GM18873 (cell line): Measurements from ENCODE around the gene HCN2.

Experiments
- ATAC-seq: cut with Tn5 transposase; IDR thresholded peaks from one replicate; pipeline ENCODE4 v1.9.1; 2021; ENCODE audit warnings: mild to moderate bottlenecking, moderate library complexity, moderate number of reproducible peaks; ENCODE audit not compliant: unreplicated experiment, low FRiP score

The HCN2 gene

DNA sequence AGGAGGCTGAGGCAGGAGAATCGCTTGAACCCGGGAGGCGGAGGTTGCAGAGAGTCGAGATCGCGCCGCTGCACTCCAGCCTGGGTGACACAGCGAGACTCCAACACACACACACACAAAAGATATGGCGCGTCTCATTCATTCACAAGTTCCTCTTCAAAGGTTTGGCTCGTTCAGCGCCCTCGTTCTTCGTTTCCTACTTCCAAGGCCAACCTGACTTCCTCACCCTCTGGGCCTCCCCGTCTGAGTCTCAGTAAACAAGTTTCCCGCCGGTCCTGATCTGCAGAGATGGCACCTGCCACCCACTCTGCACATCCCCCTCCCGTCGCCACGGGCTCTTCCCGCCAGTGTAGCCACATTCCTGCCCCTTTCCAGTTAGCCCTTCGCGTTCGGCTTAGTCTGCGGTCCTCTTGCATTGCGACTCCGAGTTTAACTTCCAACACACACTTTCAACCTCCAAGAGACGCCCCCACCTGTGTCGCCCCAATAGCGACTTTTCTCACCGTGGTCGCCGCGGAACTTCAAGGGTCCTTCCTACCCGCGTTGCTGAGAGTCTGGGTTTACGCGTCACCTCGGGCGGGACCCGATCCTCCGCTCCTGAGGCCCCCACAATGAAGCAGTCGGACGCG is 18.6 kb upstream of the HCN2 start:
- no peak for ATAC-seq

DNA sequence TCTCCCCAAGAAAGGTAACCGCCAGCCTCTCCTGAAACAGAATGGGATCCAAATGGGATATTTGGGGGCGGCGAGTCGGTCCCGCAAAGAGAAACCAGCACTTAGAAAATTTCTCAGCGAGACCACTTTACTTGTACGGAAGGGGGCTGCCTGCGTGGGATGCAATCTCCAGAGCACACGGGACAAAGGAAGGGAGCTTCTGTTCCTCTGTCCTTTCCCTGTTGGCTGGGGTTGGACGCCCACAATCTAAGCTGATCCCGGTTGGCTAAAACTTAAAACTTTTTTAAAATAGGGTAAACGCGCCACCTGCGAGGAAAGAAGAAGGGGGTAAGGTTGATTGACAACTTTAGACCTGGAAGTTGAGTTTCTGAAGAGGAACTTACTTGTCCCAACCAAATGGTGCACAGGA is 18.1 kb upstream of the HCN2 start:
- ATAC-seq, result peak; percentile 6

DNA sequence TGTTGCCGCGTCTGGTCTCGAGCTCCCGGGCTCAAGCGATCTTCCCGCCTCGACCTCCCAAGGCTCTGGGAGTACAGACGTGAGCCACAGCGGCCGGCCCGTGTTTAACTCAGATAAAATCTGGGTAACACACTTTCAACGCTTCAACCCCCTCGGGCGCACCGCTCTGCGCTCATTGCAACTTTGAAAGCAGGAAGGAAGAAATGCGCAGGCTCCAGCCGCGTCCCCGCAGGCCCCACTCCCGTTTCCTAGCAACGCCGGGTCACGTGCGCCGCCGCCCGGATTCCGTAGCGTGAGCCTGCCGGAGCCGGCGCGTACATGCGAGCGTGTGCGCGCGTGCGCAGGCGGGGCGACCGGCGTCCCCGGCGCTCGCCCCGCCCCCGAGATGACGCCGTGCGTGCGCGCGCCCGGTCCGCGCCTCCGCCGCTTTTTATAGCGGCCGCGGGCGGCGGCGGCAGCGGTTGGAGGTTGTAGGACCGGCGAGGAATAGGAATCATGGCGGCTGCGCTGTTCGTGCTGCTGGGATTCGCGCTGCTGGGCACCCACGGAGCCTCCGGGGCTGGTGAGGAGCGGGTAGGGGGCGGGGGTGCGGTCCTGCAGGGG is 17.4 kb upstream of the HCN2 start, which contains the start of gene BSG:
Gene BSG (plus strand): TSS at position 457 of the 603 bp plus-strand sequence. CDS start 39 bp downstream, at position 496.
- ATAC-seq, result peak; percentile 66

DNA sequence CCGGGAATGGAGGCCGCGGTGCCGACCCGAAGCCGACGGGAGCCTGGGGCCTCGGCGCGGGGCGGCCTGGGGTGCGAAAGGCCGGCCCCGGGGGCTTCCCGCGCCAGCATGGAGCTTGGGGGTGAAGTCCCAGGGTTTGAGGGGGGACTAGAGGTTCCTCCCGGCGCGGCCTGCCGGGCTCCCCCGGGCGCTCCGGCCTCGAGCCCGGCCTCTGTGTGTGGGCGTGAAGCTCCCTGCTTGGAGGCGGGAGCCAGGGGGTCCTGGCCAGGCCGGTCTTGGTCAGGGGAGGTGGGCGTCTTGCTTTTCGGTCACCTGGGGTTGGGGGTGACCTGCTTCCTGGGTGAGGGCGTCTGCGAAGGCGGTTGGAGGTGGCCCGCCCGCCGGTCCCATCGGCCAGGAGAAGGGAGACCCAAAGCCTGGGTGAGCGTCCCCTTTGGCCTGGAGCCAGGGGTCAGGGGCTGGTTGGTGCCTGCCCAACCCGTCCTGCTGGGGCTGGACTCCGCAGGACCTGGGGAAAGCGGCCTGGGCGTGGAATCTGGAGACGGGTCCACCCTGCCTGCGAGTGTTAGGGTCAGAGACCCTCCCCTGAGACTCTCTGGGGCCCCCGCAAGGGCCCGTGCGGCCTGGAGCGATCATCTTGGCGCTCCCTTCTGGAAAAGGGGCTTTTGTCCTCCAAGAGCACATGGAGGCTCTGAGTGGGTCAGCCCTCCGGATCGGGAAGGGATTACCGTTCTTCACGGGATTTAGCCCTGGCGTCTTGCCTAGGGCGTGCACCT is 16.8 kb upstream of the HCN2 start:
- peak; percentile 30 for ATAC-seq

DNA sequence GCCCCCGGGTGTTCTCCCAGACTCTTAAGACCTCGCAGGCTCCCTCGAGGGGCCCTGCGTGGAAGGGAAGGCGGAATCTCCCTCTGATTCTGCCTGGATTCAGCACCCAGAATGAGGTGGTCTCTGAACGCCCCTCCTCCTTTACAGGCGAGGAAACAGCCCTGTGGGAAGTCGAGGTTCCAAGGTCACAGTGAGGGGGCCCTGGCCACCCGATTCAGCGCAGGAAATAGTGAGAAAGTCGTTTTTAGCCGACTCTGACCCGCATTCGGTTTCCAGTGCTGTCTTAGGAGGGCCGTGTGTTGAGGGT is 16.2 kb upstream of the HCN2 start:
- ATAC-seq, result no peak

DNA sequence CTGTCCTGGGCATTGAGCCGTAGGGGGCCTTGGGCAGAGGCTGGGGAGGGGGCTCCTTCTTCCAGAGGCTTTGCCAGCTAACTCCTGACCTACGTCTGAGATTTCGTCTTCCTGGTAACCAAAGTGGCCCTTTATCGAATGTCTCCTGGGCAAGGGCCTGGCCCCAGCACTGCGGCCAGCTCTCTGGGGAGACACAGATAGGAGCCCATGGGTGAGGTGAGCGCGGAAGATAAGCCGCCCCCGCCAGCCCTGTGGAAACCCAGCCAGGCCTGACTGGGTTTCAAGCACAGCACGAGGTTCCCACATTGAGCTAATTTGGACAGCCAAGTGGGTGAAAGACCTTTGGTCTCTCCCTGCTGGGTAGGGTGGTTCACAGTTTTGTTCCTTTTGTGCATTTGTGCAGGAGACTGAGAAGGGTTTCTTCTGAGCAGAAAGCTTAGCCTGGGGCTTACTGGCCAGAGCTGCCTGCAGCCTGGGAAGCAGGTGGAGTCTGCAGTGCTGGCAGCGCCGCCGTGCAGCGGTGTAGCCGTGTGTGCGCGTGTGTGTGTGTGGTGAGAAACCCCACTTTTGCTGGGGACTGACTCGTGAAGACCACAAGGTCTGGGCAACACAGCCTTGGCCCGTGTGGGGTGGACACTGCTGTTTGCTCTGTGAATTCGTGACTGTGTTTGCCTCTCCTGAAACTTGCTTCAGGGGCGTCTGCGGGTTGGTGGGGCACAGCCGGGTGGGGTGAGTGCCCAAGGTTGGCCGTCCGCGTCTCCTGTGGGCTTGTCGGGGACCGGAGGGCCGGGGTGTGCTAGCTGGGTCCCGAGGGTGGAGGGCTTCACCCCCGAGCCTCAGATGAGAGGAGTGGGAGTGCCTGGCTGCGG is 14.8 kb upstream of the HCN2 start:
- no peak for ATAC-seq

DNA sequence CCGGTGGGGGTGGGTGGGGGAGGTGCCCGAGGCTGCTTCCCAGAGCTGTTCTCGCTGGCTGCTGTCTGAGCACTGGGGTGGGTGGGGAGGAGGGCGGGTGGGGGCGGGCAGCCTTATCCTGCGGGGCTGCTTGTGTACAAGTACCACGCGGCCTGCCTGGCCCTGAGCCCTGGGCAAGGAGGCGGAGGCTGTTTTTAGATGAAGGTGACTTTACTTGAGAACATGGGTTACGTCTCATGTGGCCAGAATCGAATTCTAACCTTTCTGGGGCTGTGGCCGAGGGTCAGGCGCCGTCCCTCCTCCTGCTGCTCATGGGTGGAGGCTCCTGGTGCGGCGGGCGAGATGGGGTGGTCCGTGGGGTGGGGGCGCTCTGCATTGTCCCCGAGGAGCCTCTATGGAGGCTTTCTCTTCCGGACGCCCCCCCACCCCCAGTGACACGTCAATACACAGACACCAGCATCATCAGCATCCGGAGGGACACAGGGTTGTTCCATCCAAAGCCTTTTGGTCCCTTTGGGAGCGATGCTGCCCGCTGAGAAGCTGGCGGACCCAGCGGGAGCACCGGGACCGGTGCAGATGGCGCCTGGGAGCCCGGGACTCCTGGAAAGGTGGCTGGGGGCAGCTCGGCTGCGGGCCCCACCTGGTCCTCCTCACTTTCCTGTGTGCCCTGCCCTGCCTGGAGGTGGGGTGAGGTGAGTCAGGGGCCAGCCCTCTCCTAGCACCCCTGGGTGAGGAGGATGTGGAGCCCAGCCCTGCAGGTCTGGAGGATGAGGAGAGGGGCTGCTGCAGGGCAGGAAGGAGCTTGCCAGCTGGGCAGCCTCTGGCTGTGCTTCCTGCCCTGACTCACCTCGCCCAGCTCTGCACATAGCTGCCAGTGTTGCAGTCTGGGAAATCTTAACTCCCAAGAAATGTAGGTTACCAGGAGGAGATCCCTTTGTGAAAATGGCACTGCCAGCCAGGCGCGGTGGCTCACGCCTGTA is 13.9 kb upstream of the HCN2 start:
- ATAC-seq, result no peak

DNA sequence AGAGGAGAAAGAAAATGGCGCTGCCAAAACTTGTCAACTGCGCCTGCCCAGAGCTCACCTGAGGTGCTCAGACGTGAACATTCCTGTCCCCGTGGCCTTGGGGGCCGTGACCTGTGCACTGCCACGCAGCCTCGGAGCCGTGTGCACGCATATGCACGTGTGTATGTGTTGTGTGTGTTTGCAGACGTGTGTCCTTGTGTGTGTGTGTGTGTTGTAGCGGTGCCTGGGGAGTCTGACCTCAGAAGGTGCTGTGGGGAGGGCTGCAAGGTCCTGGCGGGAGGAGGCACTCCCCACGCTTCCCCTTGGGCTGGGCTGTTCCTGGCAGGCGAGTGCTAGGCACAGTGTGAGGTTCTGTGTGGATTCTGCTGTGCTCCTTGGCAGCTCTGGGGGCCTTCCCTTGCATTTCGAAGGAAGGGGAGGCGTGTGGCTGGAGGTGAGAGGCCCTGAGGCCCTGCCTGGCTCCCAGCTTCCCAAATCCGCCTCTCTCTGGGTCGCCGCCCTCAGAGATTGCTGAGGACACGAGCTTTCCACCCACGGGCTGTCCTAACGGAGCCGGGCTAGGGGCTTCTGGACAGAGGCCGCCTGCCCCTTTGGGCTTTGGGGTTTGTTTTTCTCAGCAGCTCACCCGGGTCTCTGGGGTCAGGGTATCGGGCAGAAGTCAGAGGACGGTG is 12.8 kb upstream of the HCN2 start:
- ATAC-seq, result no peak

DNA sequence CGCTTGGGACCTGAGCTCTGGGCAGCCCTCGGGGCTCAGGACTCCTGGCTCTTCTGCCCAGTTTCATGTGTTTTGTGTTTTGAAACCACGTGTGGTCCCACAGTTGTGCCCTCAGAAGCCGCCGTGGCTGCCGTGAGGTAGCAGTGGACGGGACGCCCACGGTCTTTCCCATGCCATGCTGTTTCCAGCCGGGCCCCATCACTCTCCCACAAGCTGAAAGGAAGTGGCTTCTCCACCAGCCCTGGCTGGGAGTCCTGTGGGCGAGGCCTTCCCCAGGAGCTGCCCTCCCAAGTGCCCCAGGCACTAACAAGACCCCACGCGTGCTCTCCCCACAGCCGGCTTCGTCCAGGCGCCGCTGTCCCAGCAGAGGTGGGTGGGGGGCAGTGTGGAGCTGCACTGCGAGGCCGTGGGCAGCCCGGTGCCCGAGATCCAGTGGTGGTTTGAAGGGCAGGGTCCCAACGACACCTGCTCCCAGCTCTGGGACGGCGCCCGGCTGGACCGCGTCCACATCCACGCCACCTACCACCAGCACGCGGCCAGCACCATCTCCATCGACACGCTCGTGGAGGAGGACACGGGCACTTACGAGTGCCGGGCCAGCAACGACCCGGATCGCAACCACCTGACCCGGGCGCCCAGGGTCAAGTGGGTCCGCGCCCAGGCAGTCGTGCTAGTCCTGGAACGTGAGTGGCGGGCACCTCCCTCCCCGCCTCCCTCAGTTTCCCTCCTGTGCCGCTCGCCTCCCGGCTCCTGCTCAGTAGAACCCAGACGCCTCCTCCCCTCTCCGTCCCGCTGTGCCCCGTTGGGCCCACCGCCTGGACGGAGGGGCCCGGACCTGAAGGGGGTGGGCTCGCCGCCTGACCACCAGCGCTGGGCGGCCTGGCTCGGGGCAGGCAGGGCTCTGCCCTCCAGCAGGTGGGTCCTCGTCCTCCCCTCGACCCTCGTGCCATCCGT is 12.0 kb upstream of the HCN2 start:
- ATAC-seq, result no peak

DNA sequence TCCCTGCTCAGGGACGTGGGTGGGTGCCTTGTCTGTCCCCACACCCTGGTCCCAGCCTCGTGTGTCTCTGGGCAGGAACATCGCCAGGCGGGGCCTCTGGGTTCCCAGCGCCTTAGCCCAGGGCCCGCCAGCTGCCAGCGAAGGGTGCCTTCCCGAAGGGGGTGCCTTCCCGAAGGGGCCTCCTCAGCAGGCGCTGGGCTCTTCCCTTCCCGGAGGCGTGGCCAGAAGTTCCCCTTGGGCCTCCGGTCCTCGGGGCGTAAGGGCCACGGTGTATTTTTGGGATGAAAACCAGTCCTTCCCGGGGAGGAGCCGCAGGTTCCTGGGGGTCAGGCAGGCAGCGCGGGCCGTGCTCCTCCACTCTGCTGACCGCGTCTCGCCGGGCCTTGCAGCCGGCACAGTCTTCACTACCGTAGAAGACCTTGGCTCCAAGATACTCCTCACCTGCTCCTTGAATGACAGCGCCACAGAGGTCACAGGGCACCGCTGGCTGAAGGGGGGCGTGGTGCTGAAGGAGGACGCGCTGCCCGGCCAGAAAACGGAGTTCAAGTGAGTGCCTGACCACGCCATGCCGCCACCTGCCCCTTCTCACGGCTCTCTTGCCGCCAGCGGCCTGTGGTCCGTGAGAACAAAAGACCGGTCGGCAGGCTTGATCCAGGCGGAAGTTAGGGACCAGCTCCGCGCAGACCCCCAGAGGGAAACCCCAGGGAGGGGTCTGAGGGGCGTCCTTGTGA is 10.4 kb upstream of the HCN2 start:
- no peak for ATAC-seq

DNA sequence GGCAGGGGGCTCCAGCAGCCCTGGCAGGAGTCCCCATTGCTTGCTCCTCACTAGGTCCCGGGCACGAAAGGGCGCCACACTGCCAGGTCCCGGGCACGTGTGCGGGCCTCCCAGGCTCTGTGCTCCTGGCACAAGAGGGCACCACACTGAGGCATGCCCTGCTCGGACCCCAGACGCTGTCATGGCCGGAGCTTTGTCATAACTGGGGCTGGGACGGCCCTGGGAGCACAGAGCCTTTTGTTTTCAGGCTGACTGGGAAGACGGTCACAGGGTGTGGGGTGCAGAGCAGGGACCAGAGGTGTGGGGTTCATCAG is 9.9 kb upstream of the HCN2 start:
- no peak for ATAC-seq

DNA sequence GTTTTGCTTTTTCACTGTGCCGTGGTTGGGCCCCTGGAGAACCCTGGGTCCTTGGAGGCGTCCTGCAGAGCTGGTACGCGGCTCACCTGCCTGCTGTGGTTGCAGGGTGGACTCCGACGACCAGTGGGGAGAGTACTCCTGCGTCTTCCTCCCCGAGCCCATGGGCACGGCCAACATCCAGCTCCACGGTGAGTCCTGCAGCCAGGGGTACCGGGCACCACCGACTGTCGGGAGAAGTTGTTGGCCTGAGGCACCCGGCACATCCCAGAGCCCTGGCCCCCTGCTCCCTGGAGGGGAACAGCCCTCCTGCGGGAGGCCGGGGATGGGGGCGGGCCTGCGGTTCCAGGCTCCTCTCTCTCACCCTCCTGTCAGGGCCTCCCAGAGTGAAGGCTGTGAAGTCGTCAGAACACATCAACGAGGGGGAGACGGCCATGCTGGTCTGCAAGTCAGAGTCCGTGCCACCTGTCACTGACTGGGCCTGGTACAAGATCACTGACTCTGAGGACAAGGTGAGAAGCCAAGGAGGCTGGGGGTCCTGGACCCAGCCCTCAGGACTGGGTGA is 9.3 kb upstream of the HCN2 start:
- ATAC-seq, result no peak

DNA sequence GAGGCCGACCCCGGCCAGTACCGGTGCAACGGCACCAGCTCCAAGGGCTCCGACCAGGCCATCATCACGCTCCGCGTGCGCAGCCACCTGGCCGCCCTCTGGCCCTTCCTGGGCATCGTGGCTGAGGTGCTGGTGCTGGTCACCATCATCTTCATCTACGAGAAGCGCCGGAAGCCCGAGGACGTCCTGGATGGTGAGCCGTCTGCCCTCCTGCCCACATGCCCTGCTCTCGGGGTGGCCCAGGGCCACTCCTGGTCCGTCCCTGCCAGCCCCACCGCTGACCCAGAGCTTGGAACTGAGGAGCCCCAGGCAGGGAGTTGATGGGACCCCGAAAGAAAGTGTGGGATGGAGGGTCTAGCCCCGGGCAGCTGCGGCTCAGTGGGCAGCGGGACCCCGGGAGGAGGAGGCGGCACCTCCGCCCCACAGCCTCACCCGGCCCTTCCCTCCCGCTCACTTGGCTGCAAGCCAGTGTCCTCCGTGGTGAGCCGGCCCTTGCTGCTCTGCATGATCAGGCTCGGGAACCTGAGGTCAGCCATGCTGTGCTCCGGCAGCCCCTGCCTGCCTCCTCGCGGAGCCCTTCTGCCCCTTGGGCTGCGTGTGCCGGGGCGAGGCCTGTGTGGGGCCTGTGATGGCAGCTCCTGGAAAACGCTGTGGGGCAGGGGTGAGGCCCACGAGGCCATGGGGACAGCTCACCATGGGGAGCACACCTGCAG is 8.1 kb upstream of the HCN2 start:
- ATAC-seq, result no peak

DNA sequence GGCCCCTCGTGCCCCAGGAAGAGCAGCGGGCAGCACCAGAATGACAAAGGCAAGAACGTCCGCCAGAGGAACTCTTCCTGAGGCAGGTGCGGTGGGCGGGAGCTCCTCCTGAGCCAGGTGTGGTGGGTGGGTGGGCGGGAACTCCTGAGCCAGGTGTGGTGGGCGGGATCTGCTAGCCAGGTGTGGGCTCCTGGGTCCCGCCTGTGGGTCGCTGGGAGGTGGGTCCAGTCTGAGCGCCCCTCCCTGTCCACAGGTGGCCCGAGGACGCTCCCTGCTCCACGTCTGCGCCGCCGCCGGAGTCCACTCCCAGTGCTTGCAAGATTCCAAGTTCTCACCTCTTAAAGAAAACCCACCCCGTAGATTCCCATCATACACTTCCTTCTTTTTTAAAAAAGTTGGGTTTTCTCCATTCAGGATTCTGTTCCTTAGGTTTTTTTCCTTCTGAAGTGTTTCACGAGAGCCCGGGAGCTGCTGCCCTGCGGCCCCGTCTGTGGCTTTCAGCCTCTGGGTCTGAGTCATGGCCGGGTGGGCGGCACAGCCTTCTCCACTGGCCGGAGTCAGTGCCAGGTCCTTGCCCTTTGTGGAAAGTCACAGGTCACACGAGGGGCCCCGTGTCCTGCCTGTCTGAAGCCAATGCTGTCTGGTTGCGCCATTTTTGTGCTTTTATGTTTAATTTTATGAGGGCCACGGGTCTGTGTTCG is 7.0 kb upstream of the HCN2 start:
- no peak for ATAC-seq

DNA sequence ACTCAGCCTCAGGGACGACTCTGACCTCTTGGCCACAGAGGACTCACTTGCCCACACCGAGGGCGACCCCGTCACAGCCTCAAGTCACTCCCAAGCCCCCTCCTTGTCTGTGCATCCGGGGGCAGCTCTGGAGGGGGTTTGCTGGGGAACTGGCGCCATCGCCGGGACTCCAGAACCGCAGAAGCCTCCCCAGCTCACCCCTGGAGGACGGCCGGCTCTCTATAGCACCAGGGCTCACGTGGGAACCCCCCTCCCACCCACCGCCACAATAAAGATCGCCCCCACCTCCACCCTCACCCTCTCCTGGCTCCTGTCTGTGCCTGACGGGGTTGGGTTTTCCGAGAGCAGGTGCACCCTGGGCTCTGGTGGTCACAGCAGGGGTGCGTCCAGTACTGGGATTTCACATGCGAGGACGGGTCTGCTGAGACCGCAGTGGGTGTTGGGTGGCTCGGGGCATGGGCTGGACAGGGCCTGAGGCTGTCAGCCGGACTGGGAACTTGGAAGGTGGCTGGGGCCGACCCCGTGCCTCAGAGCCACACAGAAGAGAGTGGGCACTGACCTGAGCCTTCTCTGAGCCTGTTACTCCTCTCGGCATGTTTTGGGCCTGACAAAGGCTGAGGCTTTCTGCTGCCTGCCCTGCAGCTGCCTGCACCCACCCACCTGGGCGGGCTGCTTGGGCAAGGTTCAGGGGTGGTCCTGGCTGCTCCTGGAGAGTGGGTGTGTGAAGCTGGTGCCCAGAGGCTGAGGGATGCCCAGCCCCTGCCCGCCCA is 6.3 kb upstream of the HCN2 start:
- ATAC-seq, result no peak

DNA sequence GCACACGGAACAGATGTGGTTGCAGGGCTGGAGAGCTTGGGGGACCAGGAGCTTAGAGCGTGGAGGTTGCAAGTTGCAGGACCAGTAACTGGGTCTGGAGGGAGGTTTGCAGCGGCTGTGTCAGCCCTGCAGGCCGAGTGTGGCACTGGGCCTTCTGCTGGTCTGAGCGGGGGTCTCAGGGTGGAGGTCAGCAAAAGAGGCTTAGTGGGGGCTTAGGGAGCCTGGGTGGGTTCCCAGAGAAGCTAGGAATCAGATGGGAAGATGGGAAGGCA is 5.8 kb upstream of the HCN2 start:
- ATAC-seq, result no peak
